ENCODE results near the gene SURF1.

The SURF1 gene

DNA sequence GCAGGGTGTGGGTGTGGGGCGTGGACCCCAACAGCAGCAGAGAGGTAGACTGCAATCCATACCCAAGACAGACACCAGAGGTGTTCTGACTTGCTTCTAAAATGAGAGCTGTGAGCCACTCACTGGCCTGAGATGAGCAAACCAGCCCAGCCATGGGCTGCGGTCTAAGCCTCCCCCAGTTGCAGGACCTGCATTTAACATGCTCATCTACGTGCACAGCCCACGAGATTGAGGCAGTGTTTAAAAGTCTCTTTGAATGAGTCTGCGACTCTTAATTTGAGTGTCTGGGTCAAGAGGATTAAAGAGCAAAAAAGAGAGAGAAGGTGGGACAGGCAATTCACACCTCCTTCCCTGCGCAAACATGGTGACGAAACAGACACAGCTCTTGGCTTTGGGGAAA is 13.6 kb upstream of the SURF1 start:
- DNase-seq (ENCODE audit: extremely low read depth, low read depth) = no peak
- no peak for TF ChIP-seq CTCF (IDR thresholded peaks at IDR 0.05; ENCODE audit: low read depth, low read length, missing control alignments)
- H3K4me3 ChIP-seq (replicated peaks; ENCODE audit: low read depth, low read length) = no peak overlapping the region

- no peak overlapping the region for H3K4me3 ChIP-seq (replicated peaks; ENCODE audit: low read depth, low read length)
- TF ChIP-seq CTCF (IDR thresholded peaks at IDR 0.05; ENCODE audit: low read depth, low read length, missing control alignments) = no peak
- no peak for DNase-seq (ENCODE audit: extremely low read depth, low read depth)
These were observed 13.1 kb upstream of the SURF1 start for GRCh38 chr9:133369422-133369821.

DNA sequence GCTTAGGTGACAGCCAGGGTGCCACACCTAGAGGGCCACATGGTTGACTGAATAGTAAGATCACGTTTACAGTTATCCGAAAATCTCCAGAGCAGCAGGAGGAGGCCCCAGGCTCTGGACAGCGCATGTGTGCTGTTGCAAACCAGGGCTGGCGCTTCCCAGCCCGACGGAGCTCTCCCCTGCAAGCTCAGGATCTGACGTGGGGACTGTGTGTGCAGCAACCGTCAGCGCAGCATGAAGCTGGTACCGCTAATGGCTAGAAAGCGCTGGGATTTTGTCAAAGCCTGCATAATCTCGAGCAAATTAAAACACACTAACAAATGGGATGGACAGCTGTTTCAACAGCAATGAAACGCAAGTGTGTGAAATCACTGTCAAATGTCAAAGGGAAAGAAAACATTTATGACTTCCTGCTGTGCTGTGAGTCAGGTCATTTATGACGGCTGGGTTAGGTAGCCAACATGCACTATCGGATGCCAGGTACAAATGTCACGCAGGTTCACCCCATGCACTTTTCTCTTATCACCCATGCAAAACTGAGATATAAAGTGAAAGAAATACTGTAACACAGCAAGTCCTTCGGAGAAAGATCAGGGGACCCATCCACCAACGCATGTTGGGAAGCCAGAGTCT is 12.1 kb upstream of the SURF1 start:
- TF ChIP-seq CTCF (IDR thresholded peaks at IDR 0.05; ENCODE audit: low read depth, low read length, missing control alignments) = no peak
- no peak for DNase-seq (ENCODE audit: extremely low read depth, low read depth)
- no peak overlapping the region for H3K4me3 ChIP-seq (replicated peaks; ENCODE audit: low read depth, low read length)

GRCh38 chr9:133367778-133368177 is 11.5 kb upstream of the SURF1 start:
- DNase-seq (ENCODE audit: extremely low read depth, low read depth) = no peak
- no peak for TF ChIP-seq CTCF (IDR thresholded peaks at IDR 0.05; ENCODE audit: low read depth, low read length, missing control alignments)
- H3K4me3 ChIP-seq (replicated peaks; ENCODE audit: low read depth, low read length) = no peak overlapping the region

- no peak for TF ChIP-seq CTCF (IDR thresholded peaks at IDR 0.05; ENCODE audit: low read depth, low read length, missing control alignments)
These were observed 10.9 kb upstream of the SURF1 start for GRCh38 chr9:133367221-133367620.

GRCh38 chr9:133366435-133366834 is 10.1 kb upstream of the SURF1 start:
- no peak for DNase-seq (ENCODE audit: extremely low read depth, low read depth)
- TF ChIP-seq CTCF (IDR thresholded peaks at IDR 0.05; ENCODE audit: low read depth, low read length, missing control alignments) = no peak
- no peak overlapping the region for H3K4me3 ChIP-seq (replicated peaks; ENCODE audit: low read depth, low read length)

More at GRCh38 chr9:133367221-133367620, 10.9 kb upstream of the SURF1 start:
- H3K4me3 ChIP-seq (replicated peaks; ENCODE audit: low read depth, low read length) = no peak overlapping the region
- DNase-seq (ENCODE audit: extremely low read depth, low read depth) = no peak
